Left colon (tissue), 2 donors: ENCODE measurements around the gene CA9. TPM values are rescaled to one million over a fixed set of nuclear protein-coding genes. Genes with fewer than 3 reads are reported as not detected.

Source experiments
- ATAC-seq: fragments of 200-7000 bp; cut with Tn5 transposase; one replicate; pipeline ENCODE4 v1.9.1; 2020; ENCODE audit warnings: mild to moderate bottlenecking, moderate library complexity
- DNase-seq, 2 donors: peaks; one replicate each; pipeline ENCODE4 v3.0.0-alpha.2; 2020
- intact Hi-C, 2 donors: fragments of 100-400 bp; cut with DNase I in 1 of 2; cut with micrococcal nuclease in 1 of 2; formaldehyde crosslinking; loops; one replicate each; pipeline versions ENCODE4 v1.11.2 to v1.14.0; 2022; cut with DNase I, micrococcal nuclease
- total RNA-seq, 2 donors: library from RNA; stranded (reverse); fragmentation: NEBNext Ultra II Directional; extraction: Animal tissue kit (Norgen Biotek cat#: 25700); gene quantifications; one replicate each; pipeline ENCODE4 v1.2.1, GENCODE V29; 2021
- donor health status: DM: no; HTN: no; CAD: no.
- donor health status: DM: yes; HTN: yes; CAD: no.

CA9 gene
- total RNA-seq, 2 donors from 2014 or later: 0.56 to 0.89 TPM

GRCh38 chr9:35649431-35650340, 24.0 kb upstream of the CA9 start:
- peak in 1 of 2 donors; percentile 63 for DNase-seq
- intact Hi-C loops: loop anchor here in 1 of 2 donors (10.0 kb wide), 1 partner anchor 85 kb away; the partner anchor contains the start of genes CREB3 and TLN1
- no peak for ATAC-seq

GRCh38 chr9:35650341-35651158, 23.2 kb upstream of the CA9 start, which contains the start of gene SIT1:
Gene SIT1 (minus strand): TSS chr9:35650931. CDS start chr9:35650853, 78 bp downstream.
- ATAC-seq (no peak), DNase-seq (peak in 1 of 2 donors; percentile 43)
- intact Hi-C loops: loop anchor here in 1 of 2 donors (10.0 kb wide), 1 partner anchor 84 kb away; the partner anchor contains the start of genes CREB3 and TLN1

GRCh38 chr9:35651956-35652828, 21.5 kb upstream of the CA9 start:
- intact Hi-C loops: loop anchor here in 1 of 2 donors (10.0 kb wide), 1 partner anchor 83 kb away; the partner anchor contains the start of genes CREB3 and TLN1
- ATAC-seq (peak; percentile 77), DNase-seq (peak; percentile 38 to 50)

- peak; percentile 26 to 41 for DNase-seq
- ATAC-seq: peak; percentile 16
Observed at GRCh38 chr9:35652829-35653209, 20.9 kb upstream of the CA9 start.

GRCh38 chr9:35653611-35654010, 20.1 kb upstream of the CA9 start:
- DNase-seq: no peak
- ATAC-seq: no peak
- intact Hi-C loops: loop anchor here in 1 of 2 donors (10.0 kb wide), 1 partner anchor 81 kb away; the partner anchor contains the start of genes CREB3 and TLN1

More at GRCh38 chr9:35652829-35653209, 20.9 kb upstream of the CA9 start:
- intact Hi-C loops: loop anchor here in 1 of 2 donors (10.0 kb wide), 1 partner anchor 82 kb away; the partner anchor contains the start of genes CREB3 and TLN1

- ATAC-seq (no peak), DNase-seq (no peak)
- intact Hi-C loops: loop anchor here in 1 of 2 donors (5.0 to 10.0 kb wide), 2 partner anchors 36 to 78 kb away; partner anchors contain the start of genes CREB3 and TLN1
Observed at GRCh38 chr9:35656348-35656747, 17.4 kb upstream of the CA9 start.

- intact Hi-C loops: loop anchor here in 1 of 2 donors (5.0 to 10.0 kb wide), 2 partner anchors 35 to 78 kb away; partner anchors contain the start of genes CREB3 and TLN1
- no peak for DNase-seq
- peak; percentile 8 for ATAC-seq
Observed at GRCh38 chr9:35656831-35657545, 16.7 kb upstream of the CA9 start.

GRCh38 chr9:35657546-35658136, 16.1 kb upstream of the CA9 start, which contains the start of gene RMRP:
Gene RMRP (minus strand): TSS chr9:35658019.
- DNase-seq (peak; percentile 94 to 99), ATAC-seq (peak; percentile 84)
- intact Hi-C loops: loop anchor here in 1 of 2 donors (5.0 to 10.0 kb wide), 2 partner anchors 35 to 77 kb away; partner anchors contain the start of genes CREB3 and TLN1

- intact Hi-C loops: loop anchor here in 1 of 2 donors (5.0 to 10.0 kb wide), 2 partner anchors 34 to 76 kb away; partner anchors contain the start of genes CREB3 and TLN1
- peak; percentile 78 to 88 for DNase-seq
- peak; percentile 68 for ATAC-seq
Observed at GRCh38 chr9:35658137-35658967, 15.4 kb upstream of the CA9 start, which contains the start of gene CCDC107. Gene CCDC107 (plus strand): TSS chr9:35658292. CDS start chr9:35658380, 88 bp downstream.

GRCh38 chr9:35658968-35659220, 14.8 kb upstream of the CA9 start:
- peak; percentile 2 for ATAC-seq
- intact Hi-C loops: loop anchor here in 1 of 2 donors (5.0 to 10.0 kb wide), 2 partner anchors 33 to 76 kb away; partner anchors contain the start of genes CREB3 and TLN1
- peak in 1 of 2 donors; percentile 45 for DNase-seq

- DNase-seq (no peak), ATAC-seq (no peak)
- intact Hi-C loops: loop anchor here in 1 of 2 donors (5.0 to 10.0 kb wide), 2 partner anchors 33 to 75 kb away; partner anchors contain the start of genes CREB3 and TLN1
Observed at GRCh38 chr9:35659340-35659739, 14.4 kb upstream of the CA9 start.

- intact Hi-C loops: no loop called here
- DNase-seq (peak; percentile 76 to 77), ATAC-seq (peak; percentile 43)
Observed at GRCh38 chr9:35660966-35661415, 12.7 kb upstream of the CA9 start.

GRCh38 chr9:35661756-35662350, 11.9 kb upstream of the CA9 start:
- intact Hi-C loops: no loop called here
- DNase-seq: no peak
- no peak for ATAC-seq

- DNase-seq: no peak
- intact Hi-C loops: no loop called here
- no peak for ATAC-seq
Observed at GRCh38 chr9:35662437-35662836, 11.3 kb upstream of the CA9 start.
